Liver (tissue), 9 donors: ENCODE results near the gene UGT2B10. TPM values are rescaled to one million over a fixed set of nuclear protein-coding genes. Genes with fewer than 3 reads are reported as not detected.
A peak's percentile ranks its signal among the peaks of the same experiment; 100 is the strongest.

Source experiments
- DNase-seq: peaks from one replicate; pipeline ENCODE4 v3.0.0-alpha.2; 2017; ENCODE audit warnings: low spot score
- H3K27ac ChIP-seq, 2 donors: one replicate each; pipeline ENCODE4 v1.7.0; 2013; ENCODE audit warnings: inconsistent platforms in 2 of 2, low read length in 2 of 2, control low read depth in 1 of 2, low read depth in 1 of 2, mild to moderate bottlenecking in 1 of 2
- H3K27me3 ChIP-seq, 4 donors: one replicate each; pipeline versions ENCODE4 v1.6.1 to v1.7.0; 2013; ENCODE audit warnings: low read length in 3 of 4, inconsistent platforms in 1 of 4, mild to moderate bottlenecking in 1 of 4, moderate library complexity in 1 of 4; ENCODE audit not compliant: control insufficient read depth in 4 of 4, insufficient read depth in 4 of 4
- H3K36me3 ChIP-seq, 4 donors: one replicate each; pipeline versions ENCODE4 v1.6.1 to v1.7.0; 2013; ENCODE audit warnings: low read length in 3 of 4, mild to moderate bottlenecking in 3 of 4, low read depth in 1 of 4, moderate library complexity in 1 of 4; ENCODE audit not compliant: control insufficient read depth in 4 of 4, insufficient read depth in 3 of 4
- H3K4me1 ChIP-seq, 4 donors: one replicate each; pipeline versions ENCODE4 v1.6.1 to v1.7.0; 2013; ENCODE audit warnings: low read length in 3 of 4, mild to moderate bottlenecking in 3 of 4, moderate library complexity in 1 of 4; ENCODE audit not compliant: control insufficient read depth in 4 of 4, insufficient read depth in 4 of 4
- H3K4me3 ChIP-seq, 3 donors: one replicate each; pipeline versions ENCODE4 v1.6.1 to v1.7.0; 2013; ENCODE audit warnings: low read length in 3 of 3, control low read depth in 1 of 3, low read depth in 1 of 3, mild to moderate bottlenecking in 1 of 3
- H3K9ac ChIP-seq, 2 donors: one replicate each; pipeline ENCODE4 v1.7.0; 2013; ENCODE audit warnings: low read length in 2 of 2, mild to moderate bottlenecking in 2 of 2, moderate library complexity in 2 of 2, control low read depth in 1 of 2, low read depth in 1 of 2
- H3K9me3 ChIP-seq, 4 donors: one replicate each; pipeline versions ENCODE4 v1.6.1 to v1.7.0; 2013; ENCODE audit warnings: low read length in 3 of 4; ENCODE audit not compliant: control insufficient read depth in 4 of 4
- EGR1 ChIP-seq, 2 donors: IDR thresholded peaks; 2 replicates each; pipeline ENCODE4 v1.6.1; 2016 to 2018; ENCODE audit warnings: antibody characterized with exemption in 2 of 2, low read depth in 2 of 2
- FOXA2 ChIP-seq: IDR thresholded peaks from 2 replicates; pipeline ENCODE4 v1.6.1; 2016; ENCODE audit warnings: antibody characterized with exemption
- HNF4A ChIP-seq, 2 donors: conservative IDR thresholded peaks; 2 replicates each; pipeline ENCODE4 v1.6.1; 2016; ENCODE audit warnings: antibody characterized with exemption in 2 of 2, mild to moderate bottlenecking in 2 of 2
- HNF4G ChIP-seq: IDR thresholded peaks from 2 replicates; pipeline ENCODE4 v1.6.1; 2016; ENCODE audit warnings: antibody characterized with exemption
- JUND ChIP-seq, 2 donors: IDR thresholded peaks; 2 replicates each; pipeline ENCODE4 v1.6.1; 2016; ENCODE audit warnings: antibody characterized with exemption in 2 of 2
- NR2F2 ChIP-seq: IDR thresholded peaks from 2 replicates; pipeline ENCODE4 v1.6.1; 2016; ENCODE audit warnings: antibody characterized with exemption
- RAD21 ChIP-seq, 2 donors: IDR thresholded peaks; 2 replicates each; pipeline ENCODE4 v1.6.1; 2016; ENCODE audit warnings: antibody characterized with exemption in 2 of 2, mild to moderate bottlenecking in 2 of 2
- SP1 ChIP-seq: IDR thresholded peaks from 2 replicates; pipeline ENCODE4 v1.6.1; 2018; ENCODE audit warnings: antibody characterized with exemption, mild to moderate bottlenecking
- TAF1 ChIP-seq: conservative IDR thresholded peaks from 2 replicates; pipeline ENCODE4 v1.6.1; 2016; ENCODE audit warnings: antibody characterized with exemption, mild to moderate bottlenecking
- WGBS: extraction: QIAGEN DNeasy Blood & Tissue Kit; methylation state at CpG from one replicate; pipeline ENCODE4 v1.1.7; 2013; 5-methylcytosine and 5-hydroxymethylcytosine counted together
- polyA plus RNA-seq, 2 donors: library from polyadenylated mRNA; stranded (reverse) in 1 of 2; unstranded in 1 of 2; fragments of 200-250 nt in 1 of 2; fragments of >200 nt in 1 of 2; fragmentation: Nextera tagmentation in 1 of 2; extraction: Ambion mirVana in 1 of 2; gene quantifications; one replicate each; pipeline versions ENCODE4 v1.2.1 to v1.2.3, GENCODE V29; 2013 to 2015
- total RNA-seq, 2 donors: library from RNA; depleted of rRNA; stranded (reverse); fragments of >200 nt; gene quantifications; one replicate each; pipeline ENCODE4 v1.2.3, GENCODE V29; 2014
- TF ChIP-seq, protein P1 (sequence below): IDR thresholded peaks from 2 replicates; pipeline ENCODE4 v1.6.1; 2016; ENCODE audit warnings: antibody characterized with exemption
- TF ChIP-seq, protein P2 (sequence below): IDR thresholded peaks from 2 replicates; pipeline ENCODE4 v1.6.1; 2016; ENCODE audit warnings: antibody characterized with exemption
- TF ChIP-seq, protein P3 (sequence below): fragments of 150-350 bp; IDR thresholded peaks from 2 replicates; pipeline ENCODE4 v1.5.1; 2017; ENCODE audit warnings: improper control_type of control experiment, low read depth, low read length; ENCODE audit not compliant: missing input control
- donor health status: healthy.
- donor health status: healthy.
- donor health status: healthy.
- donor health status: healthy.
- donor health status: healthy.

UGT2B10 gene
- total and polyA plus RNA-seq, 4 donors: 15.3 to 139 (median 115) TPM

DNA sequence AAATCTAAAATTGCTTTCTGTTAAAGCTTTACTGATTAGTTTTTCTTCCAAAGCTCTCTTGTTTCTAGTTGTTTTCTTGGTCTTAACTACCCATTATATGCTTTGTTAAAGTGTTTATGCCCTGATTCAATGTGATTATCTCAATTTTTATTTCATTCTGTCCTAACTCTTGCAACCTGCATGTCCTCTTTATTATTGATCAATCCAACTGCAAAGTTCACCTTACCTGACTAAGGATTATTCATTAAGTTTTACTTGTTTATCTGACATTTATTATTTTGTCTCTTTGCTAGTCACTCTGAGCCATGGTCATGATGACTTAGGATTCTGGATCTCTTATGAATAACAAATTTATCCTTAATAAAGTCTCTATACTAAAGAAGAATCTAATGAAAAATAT lies 15.8 kb downstream of the UGT2B10 start:
- H3K27ac ChIP-seq: no peak overlapping the region
- H3K4me1 ChIP-seq: peaks cover 0 to 3% (median 0%) of the 10 kb centered on the region in 4 donors
- H3K36me3 ChIP-seq: peaks cover 0 to 11% (median 5%) of the 10 kb centered on the region in 4 donors
- H3K27me3 ChIP-seq: no peaks in the 10 kb centered on the region
- no peak for DNase-seq
- H3K9ac ChIP-seq: no peak overlapping the region
- TF ChIP-seq TAF1: no peak
- peak; percentile 41 for TF ChIP-seq SP1
- peak in 1 of 2 donors; percentile 25 for TF ChIP-seq RAD21 (IDR thresholded peaks at IDR 0.05)
- peak; percentile 16 to 52 for TF ChIP-seq HNF4A (conservative IDR thresholded peaks at IDR 0.05)
- no peak overlapping the region for H3K4me3 ChIP-seq
- no peaks in the 10 kb centered on the region for H3K9me3 ChIP-seq

- H3K4me3 ChIP-seq: no peak overlapping the region
- 86% methylated on average over 3 of the region's 3 CpGs for WGBS
Measured at GRCh38 chr4:68850293-68850692, 34.5 kb downstream of the UGT2B10 start.

DNA sequence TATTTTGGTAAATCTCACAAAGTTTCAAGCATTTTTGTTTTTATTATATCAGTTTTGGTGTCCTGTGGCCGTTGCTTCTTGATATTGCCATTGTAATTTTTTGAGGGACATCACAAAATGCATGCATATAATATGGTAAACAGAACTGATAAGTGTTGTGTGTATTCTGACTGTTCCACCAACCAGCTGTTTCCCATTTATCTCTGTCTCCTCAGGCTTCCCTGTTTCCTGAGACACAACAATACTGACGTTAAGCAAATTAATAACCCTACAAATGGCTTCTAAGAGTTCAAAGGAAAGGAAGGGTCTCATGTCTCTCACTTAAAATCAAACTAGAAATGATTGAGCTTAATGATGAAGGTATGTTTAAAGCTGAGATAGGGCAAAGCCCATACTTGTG lies 40.0 kb downstream of the UGT2B10 start:
- 68% methylated on average over 2 of the region's 2 CpGs for WGBS
- Histone ChIP-seq H3K27ac (no peak overlapping the region), H3K36me3 (no peaks in the 10 kb centered on the region), H3K9me3 (peaks cover 0 to 5% (median 4%) of the 10 kb centered on the region in 4 donors), H3K9ac (no peak overlapping the region), H3K27me3 (no peaks in the 10 kb centered on the region), H3K4me1 (peaks cover 0 to 2% (median 0%) of the 10 kb centered on the region in 4 donors), H3K4me3 (no peak overlapping the region)
- DNase-seq: no peak
- TF ChIP-seq SP1 (no peak), FOXA2 (no peak), HNF4G (no peak), EGR1 (IDR thresholded peaks at IDR 0.05; ENCODE audit: low read depth in 2 of 2) (no peak), NR2F2 (no peak)
- TF ChIP-seq, protein P1, sequence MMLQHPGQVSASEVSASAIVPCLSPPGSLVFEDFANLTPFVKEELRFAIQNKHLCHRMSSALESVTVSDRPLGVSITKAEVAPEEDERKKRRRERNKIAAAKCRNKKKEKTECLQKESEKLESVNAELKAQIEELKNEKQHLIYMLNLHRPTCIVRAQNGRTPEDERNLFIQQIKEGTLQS: no peak
- TF ChIP-seq, protein P2, sequence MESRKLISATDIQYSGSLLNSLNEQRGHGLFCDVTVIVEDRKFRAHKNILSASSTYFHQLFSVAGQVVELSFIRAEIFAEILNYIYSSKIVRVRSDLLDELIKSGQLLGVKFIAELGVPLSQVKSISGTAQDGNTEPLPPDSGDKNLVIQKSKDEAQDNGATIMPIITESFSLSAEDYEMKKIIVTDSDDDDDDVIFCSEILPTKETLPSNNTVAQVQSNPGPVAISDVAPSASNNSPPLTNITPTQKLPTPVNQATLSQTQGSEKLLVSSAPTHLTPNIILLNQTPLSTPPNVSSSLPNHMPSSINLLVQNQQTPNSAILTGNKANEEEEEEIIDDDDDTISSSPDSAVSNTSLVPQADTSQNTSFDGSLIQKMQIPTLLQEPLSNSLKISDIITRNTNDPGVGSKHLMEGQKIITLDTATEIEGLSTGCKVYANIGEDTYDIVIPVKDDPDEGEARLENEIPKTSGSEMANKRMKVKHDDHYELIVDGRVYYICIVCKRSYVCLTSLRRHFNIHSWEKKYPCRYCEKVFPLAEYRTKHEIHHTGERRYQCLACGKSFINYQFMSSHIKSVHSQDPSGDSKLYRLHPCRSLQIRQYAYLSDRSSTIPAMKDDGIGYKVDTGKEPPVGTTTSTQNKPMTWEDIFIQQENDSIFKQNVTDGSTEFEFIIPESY: no peak
- TF ChIP-seq, protein P3, sequence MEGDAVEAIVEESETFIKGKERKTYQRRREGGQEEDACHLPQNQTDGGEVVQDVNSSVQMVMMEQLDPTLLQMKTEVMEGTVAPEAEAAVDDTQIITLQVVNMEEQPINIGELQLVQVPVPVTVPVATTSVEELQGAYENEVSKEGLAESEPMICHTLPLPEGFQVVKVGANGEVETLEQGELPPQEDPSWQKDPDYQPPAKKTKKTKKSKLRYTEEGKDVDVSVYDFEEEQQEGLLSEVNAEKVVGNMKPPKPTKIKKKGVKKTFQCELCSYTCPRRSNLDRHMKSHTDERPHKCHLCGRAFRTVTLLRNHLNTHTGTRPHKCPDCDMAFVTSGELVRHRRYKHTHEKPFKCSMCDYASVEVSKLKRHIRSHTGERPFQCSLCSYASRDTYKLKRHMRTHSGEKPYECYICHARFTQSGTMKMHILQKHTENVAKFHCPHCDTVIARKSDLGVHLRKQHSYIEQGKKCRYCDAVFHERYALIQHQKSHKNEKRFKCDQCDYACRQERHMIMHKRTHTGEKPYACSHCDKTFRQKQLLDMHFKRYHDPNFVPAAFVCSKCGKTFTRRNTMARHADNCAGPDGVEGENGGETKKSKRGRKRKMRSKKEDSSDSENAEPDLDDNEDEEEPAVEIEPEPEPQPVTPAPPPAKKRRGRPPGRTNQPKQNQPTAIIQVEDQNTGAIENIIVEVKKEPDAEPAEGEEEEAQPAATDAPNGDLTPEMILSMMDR: no peak

More at GRCh38 chr4:68850293-68850692, 34.5 kb downstream of the UGT2B10 start:
- no peaks in the 10 kb centered on the region for H3K36me3 ChIP-seq
- no peak overlapping the region for H3K27ac ChIP-seq
- no peaks in the 10 kb centered on the region for H3K4me1 ChIP-seq
- H3K9me3 ChIP-seq: no peaks in the 10 kb centered on the region
- no peaks in the 10 kb centered on the region for H3K27me3 ChIP-seq
- no peak overlapping the region for H3K9ac ChIP-seq
- no peak for DNase-seq
- TF ChIP-seq, protein P3: no peak
- TF ChIP-seq SP1: no peak
- no peak for TF ChIP-seq EGR1 (IDR thresholded peaks at IDR 0.05; ENCODE audit: low read depth in 2 of 2)
- TF ChIP-seq RAD21 (IDR thresholded peaks at IDR 0.05): no peak
- TF ChIP-seq JUND (IDR thresholded peaks at IDR 0.05): no peak
